Measurements from ENCODE around the gene LAG3. TPM values are rescaled to one million over a fixed set of nuclear protein-coding genes. Genes with fewer than 3 reads are reported as not detected.

Gene LAG3
- total and polyA plus RNA-seq, 2 experiments from 2014 or later: 3.7 to 4.7 TPM

GRCh38 chr12:6724409-6724797, 47.9 kb upstream of the LAG3 start (continued):
- no peak for TF ChIP-seq ZNF462 (CRISPR knock-in tag; IDR thresholded peaks at IDR 0.05)
- TF ChIP-seq ZNF331 (CRISPR knock-in tag; IDR thresholded peaks at IDR 0.05; ENCODE audit: low read depth): no peak
- no peak for TF ChIP-seq POLR2AphosphoS5 (IDR thresholded peaks at IDR 0.05; ENCODE audit: low read depth)
- TF ChIP-seq NANOG (IDR thresholded peaks at IDR 0.05; ENCODE audit: borderline replicate concordance): no peak
- TF ChIP-seq CTCF (conservative IDR thresholded peaks at IDR 0.05; ENCODE audit: low read depth in 2 of 2): no peak
- TF ChIP-seq STAT1 (IDR thresholded peaks at IDR 0.05; ENCODE audit: unreplicated experiment): no peak

GRCh38 chr12:6725350-6725749, 47.0 kb upstream of the LAG3 start:
- H3K27me3 Mint-ChIP-seq (ENCODE audit: insufficient read depth, low read depth, poor library complexity): peaks cover 14% of the 10 kb centered on the region
- peak overlapping the region; percentile 96; the same call in 1 of the 2 replicates for H3K4me2 ChIP-seq
- peaks cover 14% of the 10 kb centered on the region; the same call in 1 of the 2 replicates for H3K36me3 ChIP-seq (ENCODE audit: insufficient read depth)
- H3K4me1 ChIP-seq (ENCODE audit: insufficient read depth): peaks cover 16% of the 10 kb centered on the region
- H3K36me3 Mint-ChIP-seq (ENCODE audit: low read depth): peaks cover 26% of the 10 kb centered on the region
- H3F3A ChIP-seq (replicated peaks; ENCODE audit: low read depth): peaks cover 11% of the 10 kb centered on the region
- no peaks in the 10 kb centered on the region for H3K9me2 ChIP-seq (ENCODE audit: insufficient read depth)
- ATAC-seq (no peak), DNase-seq (ENCODE audit: low spot score) (no peak)
- no peaks in the 10 kb centered on the region; the same call in 2 of the 3 replicates for H3K9me3 Mint-ChIP-seq
- peaks cover 12% of the 10 kb centered on the region; the same call in 1 of the 2 replicates for H3K79me2 ChIP-seq (replicated peaks; ENCODE audit: insufficient read depth)
- H3K4me3 Mint-ChIP-seq: peak overlapping the region; percentile 84
- H2AFZ ChIP-seq: no peak overlapping the region
- no peak overlapping the region for H3K4me3 ChIP-seq
- H3K4me1 Mint-ChIP-seq: peaks cover 12% of the 10 kb centered on the region
- H3K27ac Mint-ChIP-seq: no peak overlapping the region
- H3K27ac ChIP-seq (ENCODE audit: low read depth): no peak overlapping the region
- H3K27me3 ChIP-seq (ENCODE audit: insufficient read depth): no peaks in the 10 kb centered on the region
- H4K20me1 ChIP-seq (replicated peaks; ENCODE audit: insufficient read depth): no peaks in the 10 kb centered on the region
- TF ChIP-seq REST (IDR thresholded peaks at IDR 0.05; ENCODE audit: unreplicated experiment) (no peak), EZH2phosphoT487 (IDR thresholded peaks at IDR 0.05; ENCODE audit: unreplicated experiment) (no peak), CTCF (conservative IDR thresholded peaks at IDR 0.05; ENCODE audit: low read depth in 2 of 2) (no peak), ZNF114 (CRISPR knock-in tag; IDR thresholded peaks at IDR 0.05) (no peak), CREB1 (CRISPR knock-in tag; IDR thresholded peaks at IDR 0.05; ENCODE audit: low read depth) (no peak)
